T-helper 1 cell treated with Interleukin-12 subunit alpha and Interleukin-12 subunit beta and Interleukin-4 antibody, amounts not matched to agents 30 μg/mL and 1 μg/mL, for 36 hours (primary cell): Measurements from ENCODE around the gene MMP24OS.
"Not testable (repeated sequence)": the region's sequence is repeated elsewhere in the genome, so short reads cannot be mapped to it uniquely, and the experiment has no call there.

Experiments used
- H3K27ac Mint-ChIP-seq: one replicate; pipeline ENCODE4 v1.8.0; 2021; ENCODE audit warnings: mild to moderate bottlenecking, mixed read lengths
- H3K27me3 Mint-ChIP-seq: one replicate; pipeline ENCODE4 v1.8.0; 2021; ENCODE audit warnings: low read depth, mixed read lengths
- H3K36me3 Mint-ChIP-seq: one replicate; pipeline ENCODE4 v1.8.0; 2021; ENCODE audit warnings: low read depth, mixed read lengths
- H3K4me1 Mint-ChIP-seq: one replicate; pipeline ENCODE4 v1.8.0; 2021; ENCODE audit warnings: low read depth, mixed read lengths
- H3K4me3 Mint-ChIP-seq: one replicate; pipeline ENCODE4 v1.8.0; 2021; ENCODE audit warnings: mild to moderate bottlenecking, moderate library complexity, mixed read lengths
- H3K9me3 Mint-ChIP-seq: one replicate; pipeline ENCODE4 v1.8.0; 2021; ENCODE audit warnings: mixed read lengths

MMP24OS gene

DNA sequence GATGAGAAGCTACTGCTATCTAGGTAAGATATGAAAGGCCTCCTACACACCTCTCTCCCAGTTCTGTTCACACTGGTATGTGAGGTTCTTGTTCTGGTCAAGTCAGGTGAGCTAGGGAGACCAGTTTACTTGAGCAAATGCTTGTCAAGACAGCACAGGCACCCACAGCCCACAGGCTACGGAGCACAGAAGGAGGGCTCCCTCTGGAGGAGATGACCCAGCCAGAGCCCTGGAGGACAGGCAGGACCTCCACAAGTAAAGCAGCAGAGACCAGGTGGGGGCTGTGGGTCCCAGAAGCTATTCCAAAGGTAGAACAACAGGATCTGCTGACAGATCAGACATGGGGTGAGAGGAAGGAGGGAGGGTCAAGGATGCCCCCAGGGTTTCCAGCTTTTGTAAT lies 13.2 kb downstream of the MMP24OS start:
- Mint-ChIP-seq H3K4me1 (no peaks in the 10 kb centered on the region), H3K36me3 (peaks cover 20% of the 10 kb centered on the region), H3K27ac (no peak overlapping the region), H3K9me3 (no peaks in the 10 kb centered on the region), H3K4me3 (no peak overlapping the region), H3K27me3 (no peaks in the 10 kb centered on the region)

DNA sequence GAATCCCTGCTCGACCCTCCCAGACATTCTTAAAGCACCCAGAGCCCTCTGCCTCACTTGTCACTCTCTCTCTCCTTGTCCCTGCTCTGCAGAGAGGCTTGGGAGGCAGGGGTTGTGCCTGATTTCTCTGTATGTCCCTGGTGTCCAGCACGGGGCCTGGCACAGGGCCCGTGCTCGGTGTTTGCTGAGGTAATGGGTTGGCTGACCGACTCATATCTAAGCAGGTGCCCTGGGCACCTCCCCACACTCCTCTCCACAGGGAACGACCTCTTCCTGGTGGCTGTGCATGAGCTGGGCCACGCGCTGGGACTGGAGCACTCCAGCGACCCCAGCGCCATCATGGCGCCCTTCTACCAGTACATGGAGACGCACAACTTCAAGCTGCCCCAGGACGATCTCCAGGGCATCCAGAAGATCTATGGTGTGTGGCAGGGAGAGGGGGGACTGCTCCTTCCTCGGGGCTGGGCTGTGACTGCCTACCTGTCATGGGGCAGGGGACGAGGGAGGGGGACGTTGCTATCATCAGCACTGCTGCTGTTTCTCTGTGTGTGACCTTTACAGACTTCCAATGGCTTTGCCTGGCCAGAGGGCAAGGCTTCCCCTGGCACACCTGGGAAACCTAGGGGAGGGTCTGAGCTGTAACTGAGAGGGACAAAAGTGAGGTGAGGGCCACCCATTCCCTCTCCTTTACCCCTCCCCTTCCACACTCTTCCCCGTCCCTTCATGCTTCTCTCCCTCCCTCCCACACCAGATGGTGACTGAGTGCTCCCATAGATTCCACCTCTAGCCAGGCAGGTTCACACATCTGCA lies 14.2 kb downstream of the MMP24OS start:
- Mint-ChIP-seq H3K27ac (no peak overlapping the region), H3K4me3 (no peak overlapping the region), H3K36me3 (peaks cover 16% of the 10 kb centered on the region), H3K9me3 (no peaks in the 10 kb centered on the region), H3K27me3 (no peaks in the 10 kb centered on the region), H3K4me1 (no peaks in the 10 kb centered on the region)

DNA sequence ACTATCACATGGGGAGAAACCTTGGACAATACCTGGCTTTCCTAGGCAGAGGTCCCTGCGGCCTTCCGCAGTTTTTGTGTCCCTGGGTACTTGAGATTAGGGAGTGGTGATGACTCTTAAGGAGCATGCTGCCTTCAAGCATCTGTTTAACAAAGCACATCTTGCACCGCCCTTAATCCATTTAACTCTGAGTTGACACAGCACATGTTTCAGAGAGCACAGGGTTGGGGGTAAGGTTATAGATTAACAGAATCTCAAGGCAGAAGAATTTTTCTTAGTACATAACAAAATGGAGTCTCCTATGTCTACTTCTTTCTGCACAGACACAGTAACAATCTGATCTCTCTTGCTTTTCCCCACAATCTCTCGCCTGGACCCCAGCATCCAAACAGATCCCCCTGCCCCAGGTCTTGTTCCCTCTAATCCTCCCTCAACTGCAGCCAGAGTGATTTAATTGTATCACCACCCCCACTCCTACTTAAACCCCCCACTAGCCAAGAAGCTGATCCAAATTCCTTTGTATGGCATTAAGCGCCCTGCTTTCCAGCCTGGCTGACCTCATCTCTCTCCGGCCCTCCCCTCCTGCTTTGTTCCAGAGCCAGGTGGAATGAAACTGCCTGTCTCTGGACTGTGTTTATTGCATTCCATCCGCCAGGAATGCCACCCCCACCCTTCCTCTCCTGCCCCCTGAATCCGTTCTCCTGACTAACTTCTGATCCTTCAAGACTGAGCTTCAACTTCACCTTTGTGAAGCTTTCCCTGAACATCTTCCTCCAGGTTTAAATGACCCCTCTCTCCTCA lies 15.0 kb downstream of the MMP24OS start:
- H3K4me1 Mint-ChIP-seq, H3K27ac Mint-ChIP-seq, H3K27me3 Mint-ChIP-seq, H3K4me3 Mint-ChIP-seq, H3K9me3 Mint-ChIP-seq: not testable (repeated sequence)
- H3K36me3 Mint-ChIP-seq, result peaks cover 21% of the 10 kb centered on the region

DNA sequence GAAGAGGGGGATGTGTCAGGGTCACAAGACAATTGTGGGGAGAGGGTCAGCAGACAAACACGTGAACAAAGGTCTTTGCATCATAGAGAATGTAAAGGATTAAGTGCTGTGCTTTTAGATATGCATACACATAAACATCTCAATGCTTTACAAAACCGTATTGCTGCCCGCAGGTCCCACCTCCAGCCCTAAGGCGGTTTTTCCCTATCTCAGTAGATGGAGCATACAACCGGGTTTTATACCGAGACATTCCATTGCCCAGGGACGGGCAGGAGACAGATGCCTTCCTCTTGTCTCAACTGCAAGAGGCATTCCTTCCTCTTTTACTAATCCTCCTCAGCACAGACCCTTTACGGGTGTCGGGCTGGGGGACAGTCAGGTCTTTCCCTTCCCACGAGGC lies 15.6 kb downstream of the MMP24OS start:
- H3K4me3 Mint-ChIP-seq, result not testable (repeated sequence)

DNA sequence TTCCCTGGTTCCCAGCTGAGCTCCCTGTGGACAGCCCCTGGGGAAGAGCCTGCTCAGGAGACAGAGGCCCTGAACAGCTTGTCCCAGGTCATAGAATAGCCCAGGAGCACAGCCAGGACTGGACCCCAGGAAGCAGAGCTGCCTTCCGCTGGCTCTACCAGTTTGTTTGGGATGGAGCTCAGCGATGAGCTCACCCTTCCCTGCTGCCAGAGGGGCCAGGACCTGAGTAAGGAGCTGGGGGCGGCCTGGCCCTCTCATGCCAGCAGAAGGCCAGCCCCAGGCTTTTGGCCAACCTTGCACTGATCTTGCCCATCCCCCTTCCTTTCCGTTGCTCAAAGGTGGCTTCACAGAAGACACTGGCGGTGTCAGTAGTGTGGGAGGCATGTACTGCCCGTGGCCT lies 17.5 kb downstream of the MMP24OS start:
- no peak overlapping the region for H3K4me3 Mint-ChIP-seq
- H3K9me3 Mint-ChIP-seq, result no peaks in the 10 kb centered on the region
- peaks cover 16% of the 10 kb centered on the region for H3K36me3 Mint-ChIP-seq
- no peak overlapping the region for H3K27ac Mint-ChIP-seq
- no peaks in the 10 kb centered on the region for H3K27me3 Mint-ChIP-seq
- no peaks in the 10 kb centered on the region for H3K4me1 Mint-ChIP-seq

More for the DNA sequence above, 15.6 kb downstream of the MMP24OS start:
- peaks cover 18% of the 10 kb centered on the region for H3K36me3 Mint-ChIP-seq
- not testable (repeated sequence) for H3K27ac Mint-ChIP-seq, H3K4me1 Mint-ChIP-seq, H3K9me3 Mint-ChIP-seq, H3K27me3 Mint-ChIP-seq

DNA sequence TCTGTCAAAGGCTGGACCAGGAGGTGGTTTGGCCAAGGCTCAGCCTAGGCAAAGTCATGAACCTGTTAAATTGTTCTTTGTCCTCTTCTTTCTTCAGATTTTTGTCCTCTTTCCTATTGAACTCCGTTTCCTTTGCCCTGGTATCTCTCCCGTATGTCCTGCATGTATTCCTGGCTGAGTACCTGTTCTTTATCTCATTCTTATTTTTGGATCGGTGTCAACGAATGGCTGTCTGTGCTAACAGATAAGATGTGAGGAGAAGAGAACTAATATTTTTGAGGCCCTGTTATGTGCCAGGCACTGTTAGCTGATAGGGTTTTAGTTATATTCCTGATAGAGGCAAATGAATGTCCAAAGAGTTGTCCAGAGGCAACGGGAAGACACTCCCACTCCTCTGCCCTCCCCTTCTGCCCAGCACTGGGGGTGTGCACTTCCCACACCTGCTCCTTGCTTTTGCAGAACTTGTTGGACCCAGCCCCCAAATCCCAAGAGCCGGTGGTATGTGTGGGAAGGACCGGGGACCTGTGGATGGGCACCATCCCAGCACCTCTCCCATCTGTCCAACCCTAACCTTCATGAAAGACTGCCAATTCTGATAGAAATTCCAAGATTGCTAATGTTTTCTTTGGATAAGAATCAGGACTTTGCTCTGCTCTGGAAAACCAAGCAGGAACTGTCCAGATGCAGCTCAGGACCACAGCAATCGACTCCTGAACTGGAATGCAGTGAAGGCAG lies 20.6 kb downstream of the MMP24OS start:
- Mint-ChIP-seq H3K9me3 (no peaks in the 10 kb centered on the region), H3K36me3 (peaks cover 14% of the 10 kb centered on the region), H3K27ac (no peak overlapping the region), H3K4me1 (peaks cover 7% of the 10 kb centered on the region), H3K4me3 (no peak overlapping the region), H3K27me3 (no peaks in the 10 kb centered on the region)

DNA sequence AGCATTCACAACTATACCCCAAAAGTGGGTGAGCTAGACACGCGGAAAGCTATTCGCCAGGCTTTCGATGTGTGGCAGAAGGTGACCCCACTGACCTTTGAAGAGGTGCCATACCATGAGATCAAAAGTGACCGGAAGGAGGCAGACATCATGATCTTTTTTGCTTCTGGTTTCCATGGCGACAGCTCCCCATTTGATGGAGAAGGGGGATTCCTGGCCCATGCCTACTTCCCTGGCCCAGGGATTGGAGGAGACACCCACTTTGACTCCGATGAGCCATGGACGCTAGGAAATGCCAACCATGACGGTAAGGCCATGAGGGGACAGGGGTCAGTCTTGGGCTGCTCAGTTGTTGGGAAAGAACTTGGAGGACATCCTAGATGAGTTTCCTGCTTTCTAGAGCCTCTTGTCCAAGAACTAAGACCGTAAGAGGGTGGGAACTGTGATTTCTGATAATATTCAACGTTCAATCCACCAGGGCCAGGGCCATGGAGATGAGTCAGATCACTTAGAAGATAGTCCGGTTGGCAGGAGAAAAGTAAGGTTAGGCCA lies 23.4 kb downstream of the MMP24OS start:
- no peaks in the 10 kb centered on the region for H3K9me3 Mint-ChIP-seq
- H3K36me3 Mint-ChIP-seq, result peaks cover 15% of the 10 kb centered on the region
- peaks cover 28% of the 10 kb centered on the region for H3K4me1 Mint-ChIP-seq
- no peak overlapping the region for H3K4me3 Mint-ChIP-seq
- no peaks in the 10 kb centered on the region for H3K27me3 Mint-ChIP-seq
- no peak overlapping the region for H3K27ac Mint-ChIP-seq

DNA sequence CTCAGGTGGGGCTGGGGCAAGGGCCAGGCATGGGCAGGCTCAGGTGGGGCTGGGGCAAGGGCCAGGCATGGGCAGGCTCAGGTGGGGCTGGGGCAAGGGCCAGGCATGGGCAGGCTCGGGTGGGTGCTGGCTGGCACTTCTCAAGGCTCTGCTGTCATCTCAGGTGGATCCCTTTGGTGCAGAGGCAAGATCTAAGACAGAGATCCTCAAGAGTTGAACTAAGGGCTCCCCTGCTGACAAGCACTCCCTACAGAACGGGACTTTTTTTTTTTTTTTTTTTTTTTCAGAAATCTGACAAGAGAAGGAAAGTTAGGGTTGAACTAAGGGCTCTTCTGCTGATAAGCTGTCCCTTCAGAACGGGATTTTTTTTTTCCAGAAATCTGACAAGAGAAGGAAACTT lies 24.9 kb downstream of the MMP24OS start:
- peaks cover 28% of the 10 kb centered on the region for H3K4me1 Mint-ChIP-seq
- no peaks in the 10 kb centered on the region for H3K9me3 Mint-ChIP-seq
- H3K4me3 Mint-ChIP-seq, result no peak overlapping the region
- no peaks in the 10 kb centered on the region for H3K27me3 Mint-ChIP-seq
- H3K27ac Mint-ChIP-seq, result peak overlapping the region; percentile 82
- H3K36me3 Mint-ChIP-seq, result peaks cover 10% of the 10 kb centered on the region

DNA sequence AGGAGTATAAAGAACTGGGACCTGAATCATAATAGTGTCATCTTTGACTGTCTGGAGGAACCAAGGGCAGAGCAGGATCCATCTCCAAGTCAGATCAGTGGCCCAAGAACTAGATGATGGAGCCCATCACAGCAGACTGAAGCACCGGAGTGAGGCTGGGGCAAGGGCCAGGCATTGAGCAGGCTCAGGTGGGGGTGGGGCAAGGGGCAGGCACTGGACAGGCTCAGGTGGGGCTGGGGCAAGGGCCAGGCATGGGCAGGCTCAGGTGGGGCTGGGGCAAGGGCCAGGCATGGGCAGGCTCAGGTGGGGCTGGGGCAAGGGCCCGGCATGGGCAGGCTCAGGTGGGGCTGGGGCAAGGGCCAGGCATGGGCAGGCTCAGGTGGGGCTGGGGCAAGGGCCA lies 25.3 kb downstream of the MMP24OS start:
- not testable (repeated sequence) for H3K9me3 Mint-ChIP-seq, H3K27me3 Mint-ChIP-seq
- Mint-ChIP-seq H3K27ac (peak overlapping the region; percentile 96), H3K4me1 (peaks cover 28% of the 10 kb centered on the region), H3K4me3 (peak overlapping the region; percentile 69), H3K36me3 (peaks cover 10% of the 10 kb centered on the region)

DNA sequence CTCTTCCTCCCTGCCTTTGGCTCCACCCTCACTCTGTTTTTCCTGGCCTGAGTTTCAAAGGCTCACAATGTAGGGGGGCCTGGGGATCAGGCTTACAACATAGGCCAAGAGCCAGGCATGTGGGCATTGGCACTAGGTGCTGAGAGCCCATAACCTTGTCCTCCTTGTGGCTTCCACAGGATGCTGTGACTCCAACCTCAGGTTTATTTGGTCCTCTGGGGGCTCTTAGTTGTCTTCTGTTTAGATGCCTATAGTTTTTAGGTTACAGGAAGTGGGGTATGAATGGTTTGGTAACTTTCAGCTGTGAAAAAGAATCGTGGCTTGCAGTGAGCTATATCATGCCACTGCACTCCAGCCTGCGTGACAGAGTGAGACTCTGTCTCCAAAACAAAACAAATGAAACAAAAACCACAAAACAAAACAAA lies 25.9 kb downstream of the MMP24OS start:
- Mint-ChIP-seq H3K27me3 (no peaks in the 10 kb centered on the region), H3K27ac (peak overlapping the region; percentile 96), H3K4me1 (peaks cover 28% of the 10 kb centered on the region), H3K36me3 (peaks cover 9% of the 10 kb centered on the region), H3K9me3 (no peaks in the 10 kb centered on the region), H3K4me3 (peak overlapping the region; percentile 69)

DNA sequence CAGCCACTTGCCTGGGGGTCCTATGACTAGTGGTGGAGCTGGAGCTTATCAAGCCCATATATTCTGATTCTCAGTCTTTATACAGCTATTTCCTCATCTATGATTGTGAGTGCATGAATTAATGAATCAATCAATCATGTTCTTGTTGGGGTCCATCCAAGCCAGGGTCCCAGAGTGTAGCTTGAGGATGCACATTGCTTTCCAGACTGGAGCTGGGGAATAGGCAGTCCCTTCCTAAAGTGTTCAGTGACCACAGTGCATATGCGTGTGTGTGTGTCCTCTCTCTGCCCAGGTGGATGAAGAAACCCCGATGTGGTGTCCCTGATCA lies 26.3 kb downstream of the MMP24OS start:
- H3K9me3 Mint-ChIP-seq, result no peaks in the 10 kb centered on the region
- H3K27me3 Mint-ChIP-seq, result no peaks in the 10 kb centered on the region
- H3K4me1 Mint-ChIP-seq, result peaks cover 28% of the 10 kb centered on the region
- H3K4me3 Mint-ChIP-seq, result peak overlapping the region; percentile 60
- peaks cover 9% of the 10 kb centered on the region for H3K36me3 Mint-ChIP-seq
- peak overlapping the region; percentile 96 for H3K27ac Mint-ChIP-seq

DNA sequence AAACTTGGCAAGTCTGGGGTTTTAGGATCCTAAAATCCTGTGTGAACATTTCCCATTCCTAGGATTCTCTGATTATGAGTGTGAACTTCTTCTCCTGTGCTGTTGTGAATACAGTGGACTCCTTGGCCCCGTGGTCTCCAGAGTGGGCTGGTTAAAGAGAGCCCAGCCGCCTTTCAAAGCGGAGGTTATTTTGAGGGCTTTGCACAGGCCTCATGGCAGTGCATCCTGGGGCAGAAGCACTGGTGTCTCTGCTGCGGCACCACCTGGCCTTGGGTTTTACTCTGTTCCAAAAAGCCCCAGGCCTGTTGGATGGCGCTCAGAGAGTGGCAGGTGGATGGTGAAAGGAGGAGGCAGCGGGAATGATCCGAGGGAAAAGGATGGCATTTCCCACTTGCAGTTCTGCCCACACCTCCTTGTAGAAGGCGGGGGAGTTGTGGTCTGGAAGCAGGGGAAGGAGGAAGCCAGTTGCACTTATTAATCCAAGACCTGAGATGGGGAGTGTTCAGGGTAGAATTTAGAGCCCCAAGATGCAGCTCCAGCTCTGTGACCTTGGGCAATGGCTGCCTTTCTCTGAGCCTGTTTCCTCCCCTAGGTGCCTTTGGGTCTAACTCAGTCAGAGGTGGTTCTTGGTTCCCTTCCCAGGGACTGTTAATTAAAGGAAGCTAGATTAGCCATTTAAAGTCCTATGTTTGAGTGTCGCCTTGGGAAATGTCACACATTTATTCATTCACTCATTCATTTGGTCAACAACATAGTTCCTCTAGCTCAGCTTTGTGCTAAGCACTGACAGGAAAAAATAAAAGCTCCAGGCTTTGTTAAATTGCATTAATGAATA lies 29.1 kb downstream of the MMP24OS start:
- Mint-ChIP-seq H3K4me1 (peaks cover 26% of the 10 kb centered on the region), H3K27me3 (no peaks in the 10 kb centered on the region), H3K4me3 (no peak overlapping the region), H3K9me3 (no peaks in the 10 kb centered on the region), H3K36me3 (peaks cover 3% of the 10 kb centered on the region), H3K27ac (no peak overlapping the region)

DNA sequence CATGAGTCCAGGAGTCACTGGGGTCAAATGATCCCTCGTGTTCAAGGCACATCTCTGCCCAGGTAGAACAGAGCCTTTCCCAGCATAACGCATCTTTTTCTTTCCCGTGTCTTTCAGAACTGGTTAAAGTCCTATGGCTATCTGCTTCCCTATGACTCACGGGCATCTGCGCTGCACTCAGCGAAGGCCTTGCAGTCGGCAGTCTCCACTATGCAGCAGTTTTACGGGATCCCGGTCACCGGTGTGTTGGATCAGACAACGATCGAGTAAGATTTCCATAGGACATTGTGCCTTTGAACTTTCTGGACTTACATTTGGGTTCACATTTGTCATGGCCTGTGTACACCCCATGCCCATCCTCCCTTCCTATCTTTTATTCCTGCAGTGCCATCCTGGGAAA lies 31.2 kb downstream of the MMP24OS start:
- no peaks in the 10 kb centered on the region for H3K9me3 Mint-ChIP-seq
- H3K36me3 Mint-ChIP-seq, result no peaks in the 10 kb centered on the region
- H3K4me1 Mint-ChIP-seq, result peaks cover 15% of the 10 kb centered on the region
- no peak overlapping the region for H3K4me3 Mint-ChIP-seq
- H3K27ac Mint-ChIP-seq, result no peak overlapping the region
- H3K27me3 Mint-ChIP-seq, result no peaks in the 10 kb centered on the region

DNA sequence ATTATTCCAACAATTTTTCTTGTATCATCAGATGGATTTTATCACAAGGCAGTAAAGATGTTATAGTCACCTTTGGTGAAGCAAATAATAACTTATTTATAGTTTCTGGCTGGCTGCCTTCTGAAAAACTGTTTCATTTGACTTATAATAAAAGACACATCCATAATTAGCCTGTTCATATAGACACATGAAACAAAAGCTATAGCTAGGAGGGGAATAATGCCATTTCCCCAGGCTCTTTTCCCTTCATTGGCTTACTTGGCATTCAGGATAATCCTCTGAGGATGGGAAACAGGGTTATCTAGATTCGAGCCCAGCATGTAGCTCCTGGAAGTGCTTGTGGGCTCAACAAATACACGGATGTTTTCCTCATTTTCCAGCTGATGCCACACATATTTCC lies 33.9 kb downstream of the MMP24OS start:
- no peaks in the 10 kb centered on the region for H3K36me3 Mint-ChIP-seq

More for the DNA sequence above, 33.9 kb downstream of the MMP24OS start:
- H3K4me1 Mint-ChIP-seq, result no peaks in the 10 kb centered on the region
- no peak overlapping the region for H3K4me3 Mint-ChIP-seq
- no peaks in the 10 kb centered on the region for H3K9me3 Mint-ChIP-seq
- no peaks in the 10 kb centered on the region for H3K27me3 Mint-ChIP-seq
- no peak overlapping the region for H3K27ac Mint-ChIP-seq
